NT2/D1 (cell line): Measurements from ENCODE around the gene HINT3.

Source experiments
- SUZ12 ChIP-seq: IDR thresholded peaks from 2 replicates; pipeline ENCODE4 v1.6.1; 2011; ENCODE audit not compliant: insufficient read length, insufficient read depth; ENCODE audit errors: extremely low read depth
- YY1 ChIP-seq: IDR thresholded peaks from 2 replicates; pipeline ENCODE4 v1.6.1; 2011; ENCODE audit not compliant: insufficient read length, insufficient read depth
- ZNF274 ChIP-seq: IDR thresholded peaks from 2 replicates; pipeline ENCODE4 v1.6.1; 2011; ENCODE audit warnings: mild to moderate bottlenecking, low read depth, low read length

DNA sequence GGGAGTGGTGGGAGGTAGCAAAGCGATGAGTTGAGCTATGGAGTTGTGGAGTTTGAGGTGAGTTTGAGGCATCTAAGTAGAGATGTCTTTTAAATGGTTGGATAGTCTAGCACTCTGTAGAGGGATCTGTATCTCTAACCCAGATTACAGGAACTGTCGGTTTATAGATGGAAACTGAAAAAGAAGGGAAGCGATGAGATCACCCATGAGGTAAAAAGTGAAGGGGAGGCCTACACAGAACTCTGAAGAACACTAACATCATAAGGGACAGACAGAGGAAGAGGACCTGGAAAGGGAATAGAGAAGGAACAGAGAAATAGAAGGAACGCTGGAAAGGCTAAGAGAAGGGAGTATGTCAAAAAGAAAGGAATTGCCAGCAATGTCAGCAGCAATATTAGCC lies 2.5 kb downstream of the HINT3 start:
- no peak for TF ChIP-seq YY1
- no peak for TF ChIP-seq ZNF274
- no peak for TF ChIP-seq SUZ12
